Type B pancreatic cell (in vitro differentiated cells): ENCODE data around the gene FN3K. TPM values are rescaled to one million over a fixed set of nuclear protein-coding genes. Genes with fewer than 3 reads are reported as not detected.

Source experiments
- DNase-seq: peaks from one replicate; pipeline ENCODE4 v3.0.0; 2021; ENCODE audit warnings: mixed read lengths; ENCODE audit not compliant: unreplicated experiment; ENCODE audit errors: extremely low spot score
- H3K27ac Mint-ChIP-seq: 2 replicates; pipeline ENCODE4 v1.8.0; 2021; ENCODE audit warnings: mild to moderate bottlenecking, mixed read lengths
- H3K27me3 Mint-ChIP-seq: 2 replicates; pipeline ENCODE4 v1.8.0; 2021; ENCODE audit warnings: mixed read lengths
- H3K36me3 Mint-ChIP-seq: 2 replicates; pipeline ENCODE4 v1.8.0; 2021; ENCODE audit warnings: mixed read lengths
- H3K4me1 Mint-ChIP-seq: one replicate; pipeline ENCODE4 v1.8.0; 2021; ENCODE audit warnings: mixed read lengths; ENCODE audit not compliant: unreplicated experiment
- H3K4me3 Mint-ChIP-seq: 2 replicates; pipeline ENCODE4 v1.8.0; 2021; ENCODE audit warnings: mild to moderate bottlenecking, mixed read lengths
- H3K9me3 Mint-ChIP-seq: 2 replicates; pipeline ENCODE4 v1.8.0; 2021; ENCODE audit warnings: mixed read lengths
- total RNA-seq: library from RNA; stranded (reverse); gene quantifications from 2 replicates; pipeline ENCODE4 v1.2.1, GENCODE V29; 2021; ENCODE audit warnings: low replicate concordance
- TF ChIP-seq, protein P1 (sequence below): fragments of 200-600 bp; sonication (generic); conservative IDR thresholded peaks from 2 replicates; pipeline ENCODE4 v1.5.0; 2021; ENCODE audit warnings: antibody characterized with exemption, mild to moderate bottlenecking

FN3K gene
- total RNA-seq, 1 donor from 2014 or later = 31.3 TPM

- H3K4me3 Mint-ChIP-seq = peak overlapping the region; percentile 39
Measured at GRCh38 chr17:82696259-82696658, 39.2 kb upstream of the FN3K start.

DNA sequence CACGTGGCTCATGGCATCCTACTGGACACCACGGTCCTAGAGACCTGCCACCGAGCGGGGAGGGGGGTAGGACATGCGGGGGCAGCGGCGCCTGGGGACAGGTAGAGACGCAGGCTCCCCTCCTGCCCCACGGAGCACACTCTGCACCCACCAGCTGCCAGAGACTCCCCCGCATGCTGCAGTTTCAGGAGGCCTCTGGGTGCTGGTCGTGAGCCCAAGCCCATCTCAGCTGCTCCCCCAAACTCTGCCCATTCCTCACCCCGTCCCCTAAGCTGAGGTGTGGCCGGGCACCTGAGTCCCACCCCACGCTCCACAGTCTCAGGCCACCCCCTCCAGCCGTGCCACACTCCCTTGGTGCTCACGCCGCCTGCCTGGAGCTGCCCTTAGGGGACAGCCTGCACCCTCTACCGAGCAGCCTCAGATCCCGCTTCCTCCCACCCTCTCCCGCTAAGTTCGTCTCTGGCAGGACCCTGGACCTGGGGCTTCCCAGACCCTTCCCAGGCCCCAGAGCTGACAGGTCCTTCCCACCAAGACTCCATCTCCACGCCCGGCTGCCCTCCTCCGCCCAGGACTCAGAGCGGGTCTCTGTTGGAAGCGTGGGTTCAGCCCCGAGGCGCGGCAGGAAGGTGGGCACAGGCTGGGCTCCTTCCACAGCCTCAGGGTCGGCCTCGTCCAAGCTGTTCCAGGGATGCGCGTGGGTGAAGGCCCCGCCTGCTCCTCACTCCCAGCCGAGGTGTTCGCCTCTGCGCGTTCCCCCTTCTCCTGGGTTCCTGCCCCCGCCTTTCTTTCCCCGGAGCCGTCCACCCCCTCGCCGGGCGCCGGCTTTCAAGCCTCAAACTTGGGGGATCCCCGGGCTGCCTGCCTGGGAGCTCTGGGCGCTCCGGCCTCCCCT, 38.3 kb upstream of the FN3K start:
- H3K9me3 Mint-ChIP-seq = peaks cover 7% of the 10 kb centered on the region
- H3K4me3 Mint-ChIP-seq = peak overlapping the region; percentile 72
- DNase-seq = no peak
- H3K27me3 Mint-ChIP-seq = peaks cover 15% of the 10 kb centered on the region
- H3K4me1 Mint-ChIP-seq = peaks cover 5% of the 10 kb centered on the region
- H3K27ac Mint-ChIP-seq = no peak overlapping the region
- H3K36me3 Mint-ChIP-seq = peaks cover 10% of the 10 kb centered on the region
- TF ChIP-seq, protein P1, sequence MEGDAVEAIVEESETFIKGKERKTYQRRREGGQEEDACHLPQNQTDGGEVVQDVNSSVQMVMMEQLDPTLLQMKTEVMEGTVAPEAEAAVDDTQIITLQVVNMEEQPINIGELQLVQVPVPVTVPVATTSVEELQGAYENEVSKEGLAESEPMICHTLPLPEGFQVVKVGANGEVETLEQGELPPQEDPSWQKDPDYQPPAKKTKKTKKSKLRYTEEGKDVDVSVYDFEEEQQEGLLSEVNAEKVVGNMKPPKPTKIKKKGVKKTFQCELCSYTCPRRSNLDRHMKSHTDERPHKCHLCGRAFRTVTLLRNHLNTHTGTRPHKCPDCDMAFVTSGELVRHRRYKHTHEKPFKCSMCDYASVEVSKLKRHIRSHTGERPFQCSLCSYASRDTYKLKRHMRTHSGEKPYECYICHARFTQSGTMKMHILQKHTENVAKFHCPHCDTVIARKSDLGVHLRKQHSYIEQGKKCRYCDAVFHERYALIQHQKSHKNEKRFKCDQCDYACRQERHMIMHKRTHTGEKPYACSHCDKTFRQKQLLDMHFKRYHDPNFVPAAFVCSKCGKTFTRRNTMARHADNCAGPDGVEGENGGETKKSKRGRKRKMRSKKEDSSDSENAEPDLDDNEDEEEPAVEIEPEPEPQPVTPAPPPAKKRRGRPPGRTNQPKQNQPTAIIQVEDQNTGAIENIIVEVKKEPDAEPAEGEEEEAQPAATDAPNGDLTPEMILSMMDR = no peak

More at GRCh38 chr17:82696259-82696658, 39.2 kb upstream of the FN3K start:
- Mint-ChIP-seq H3K27ac (no peak overlapping the region), H3K36me3 (peaks cover 10% of the 10 kb centered on the region), H3K9me3 (peaks cover 7% of the 10 kb centered on the region), H3K4me1 (peaks cover 5% of the 10 kb centered on the region), H3K27me3 (peaks cover 15% of the 10 kb centered on the region)
- TF ChIP-seq, protein P1 = no peak
- no peak for DNase-seq

GRCh38 chr17:82697808-82698064, 37.7 kb upstream of the FN3K start:
- Mint-ChIP-seq H3K4me3 (peak overlapping the region; percentile 72), H3K27ac (no peak overlapping the region), H3K4me1 (peaks cover 5% of the 10 kb centered on the region), H3K36me3 (peaks cover 10% of the 10 kb centered on the region), H3K9me3 (peaks cover 7% of the 10 kb centered on the region), H3K27me3 (peaks cover 15% of the 10 kb centered on the region)
- no peak for DNase-seq
- TF ChIP-seq, protein P1 = no peak

- H3K4me3 Mint-ChIP-seq = peak within 1 kb of the TSS; percentile 93
- peaks cover 7% of the 10 kb centered on the region for H3K9me3 Mint-ChIP-seq
- TF ChIP-seq, protein P1 = no peak
- peaks cover 9% of the 10 kb centered on the region for H3K36me3 Mint-ChIP-seq
- DNase-seq = peak; percentile 99
- peak within 1 kb of the TSS; percentile 36 for H3K27ac Mint-ChIP-seq
- H3K27me3 Mint-ChIP-seq = peaks cover 15% of the 10 kb centered on the region
- H3K4me1 Mint-ChIP-seq = peaks cover 3% of the 10 kb centered on the region
Measured at GRCh38 chr17:82698065-82698973, 37.1 kb upstream of the FN3K start, which contains the start of gene RAB40B. TSS of gene RAB40B (minus strand) at chr17:82698698. CDS start at chr17:82698596, 102 bp downstream.

- peaks cover 6% of the 10 kb centered on the region for H3K36me3 Mint-ChIP-seq
- H3K27ac Mint-ChIP-seq = peak overlapping the region; percentile 36
- peaks cover 7% of the 10 kb centered on the region for H3K9me3 Mint-ChIP-seq
- no peak for DNase-seq
- H3K4me1 Mint-ChIP-seq = no peaks in the 10 kb centered on the region
- TF ChIP-seq, protein P1 = no peak
- H3K27me3 Mint-ChIP-seq = peaks cover 15% of the 10 kb centered on the region
- peak overlapping the region; percentile 93 for H3K4me3 Mint-ChIP-seq
Measured at GRCh38 chr17:82698974-82699442, 36.4 kb upstream of the FN3K start.
